C4-2B (cell line): ENCODE results near the gene DNAH8.

Experiments used
- ZFX ChIP-seq: fragments of 450-650 bp; IDR thresholded peaks from 2 replicates; pipeline ENCODE4 v1.6.1; 2017
- TF ChIP-seq, protein P1 (sequence below): fragments of 450-650 bp; conservative IDR thresholded peaks from 2 replicates; pipeline ENCODE4 v1.5.1; 2017; ENCODE audit warnings: mild to moderate bottlenecking

- TF ChIP-seq, protein P1, sequence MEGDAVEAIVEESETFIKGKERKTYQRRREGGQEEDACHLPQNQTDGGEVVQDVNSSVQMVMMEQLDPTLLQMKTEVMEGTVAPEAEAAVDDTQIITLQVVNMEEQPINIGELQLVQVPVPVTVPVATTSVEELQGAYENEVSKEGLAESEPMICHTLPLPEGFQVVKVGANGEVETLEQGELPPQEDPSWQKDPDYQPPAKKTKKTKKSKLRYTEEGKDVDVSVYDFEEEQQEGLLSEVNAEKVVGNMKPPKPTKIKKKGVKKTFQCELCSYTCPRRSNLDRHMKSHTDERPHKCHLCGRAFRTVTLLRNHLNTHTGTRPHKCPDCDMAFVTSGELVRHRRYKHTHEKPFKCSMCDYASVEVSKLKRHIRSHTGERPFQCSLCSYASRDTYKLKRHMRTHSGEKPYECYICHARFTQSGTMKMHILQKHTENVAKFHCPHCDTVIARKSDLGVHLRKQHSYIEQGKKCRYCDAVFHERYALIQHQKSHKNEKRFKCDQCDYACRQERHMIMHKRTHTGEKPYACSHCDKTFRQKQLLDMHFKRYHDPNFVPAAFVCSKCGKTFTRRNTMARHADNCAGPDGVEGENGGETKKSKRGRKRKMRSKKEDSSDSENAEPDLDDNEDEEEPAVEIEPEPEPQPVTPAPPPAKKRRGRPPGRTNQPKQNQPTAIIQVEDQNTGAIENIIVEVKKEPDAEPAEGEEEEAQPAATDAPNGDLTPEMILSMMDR: no peak
- no peak for TF ChIP-seq ZFX
Measured at GRCh38 chr6:38786486-38786885, 71.4 kb downstream of the DNAH8 start.
